NCI-H748 (cell line): ENCODE data around the gene IGIP.
A peak's percentile ranks its signal among the peaks of the same experiment; 100 is the strongest.

Experiments
- DNase-seq: peaks from one replicate; lab custom pipeline; 2025; ENCODE audit not compliant: unreplicated experiment; lab: John Stamatoyannopoulos, UW

The IGIP gene

GRCh38 chr5:140111011-140111858, 14.5 kb upstream of the IGIP start:
- no peak for DNase-seq

GRCh38 chr5:140111859-140112551, 13.7 kb upstream of the IGIP start:
- DNase-seq: no peak

- DNase-seq: no peak
Measured at GRCh38 chr5:140112685-140113179, 13.0 kb upstream of the IGIP start.

- peak; percentile 31 for DNase-seq
Measured at GRCh38 chr5:140113180-140113698, 12.5 kb upstream of the IGIP start.

GRCh38 chr5:140113699-140114263, 12.0 kb upstream of the IGIP start, which contains the start of gene PURA:
TSS of gene PURA (plus strand) at chr5:140114109. CDS start at chr5:140114182, 73 bp downstream.
- DNase-seq: peak; percentile 94

GRCh38 chr5:140114341-140115185, 11.2 kb upstream of the IGIP start:
- peak; percentile 80 for DNase-seq

GRCh38 chr5:140115186-140115500, 10.6 kb upstream of the IGIP start:
- DNase-seq: no peak

GRCh38 chr5:140116716-140117115, 9.0 kb upstream of the IGIP start:
- DNase-seq: no peak

- DNase-seq: no peak
Measured at GRCh38 chr5:140117523-140117922, 8.2 kb upstream of the IGIP start.

- DNase-seq: no peak
Measured at GRCh38 chr5:140118302-140118936, 7.3 kb upstream of the IGIP start.

- no peak for DNase-seq
Measured at GRCh38 chr5:140126315-140127012, 727 bp downstream of the IGIP start.

GRCh38 chr5:140128376-140128775, 2.6 kb downstream of the IGIP start:
- DNase-seq: no peak

GRCh38 chr5:140130949-140131733, 5.4 kb downstream of the IGIP start:
- no peak for DNase-seq

GRCh38 chr5:140131967-140132409, 6.3 kb downstream of the IGIP start:
- DNase-seq: no peak

- no peak for DNase-seq
Measured at GRCh38 chr5:140133514-140134167, 7.9 kb downstream of the IGIP start.

GRCh38 chr5:140134277-140134935, 8.7 kb downstream of the IGIP start:
- no peak for DNase-seq

GRCh38 chr5:140135127-140135526, 9.4 kb downstream of the IGIP start:
- DNase-seq: no peak

- no peak for DNase-seq
Measured at GRCh38 chr5:140136624-140137023, 10.9 kb downstream of the IGIP start.
